DOHH2 (cell line): Measurements from ENCODE around the gene SLC25A22.

Experiments used
- H3F3A ChIP-seq: fragments of 200-600 bp; sonication (generic), shearing (Covaris generic); 2 replicates; pipeline ENCODE4 v1.6.0; 2016; ENCODE audit warnings: antibody characterized with exemption, mild to moderate bottlenecking; ENCODE audit not compliant: control insufficient read depth, insufficient read depth
- H3K27ac ChIP-seq: fragments of 200-600 bp; sonication (generic); 2 replicates; pipeline ENCODE4 v1.5.1; 2014; ENCODE audit warnings: low read depth, mild to moderate bottlenecking, low read length, moderate library complexity
- H3K27me3 ChIP-seq: fragments of 200-600 bp; sonication (generic); 2 replicates; pipeline ENCODE4 v1.6.1; 2014; ENCODE audit warnings: mild to moderate bottlenecking, low read length, mixed read lengths; ENCODE audit not compliant: control insufficient read depth
- H3K36me3 ChIP-seq: fragments of 200-600 bp; sonication (generic); 2 replicates; pipeline ENCODE4 v1.6.1; 2014; ENCODE audit warnings: mild to moderate bottlenecking, low read length, moderate library complexity, mixed read lengths; ENCODE audit not compliant: control insufficient read depth
- H3K4me1 ChIP-seq: fragments of 200-600 bp; sonication (generic); 2 replicates; pipeline ENCODE4 v1.6.1; 2014; ENCODE audit warnings: mild to moderate bottlenecking, low read length, mixed read lengths; ENCODE audit not compliant: control insufficient read depth
- H3K4me2 ChIP-seq: fragments of 200-600 bp; sonication (generic); 2 replicates; pipeline ENCODE4 v1.6.0; 2014; ENCODE audit warnings: mild to moderate bottlenecking, low read length, moderate library complexity
- H3K4me3 ChIP-seq: fragments of 200-600 bp; sonication (generic); 2 replicates; pipeline ENCODE4 v1.5.1; 2014; ENCODE audit warnings: mild to moderate bottlenecking, low read length, mixed read lengths
- H3K79me2 ChIP-seq: fragments of 200-600 bp; sonication (generic); 2 replicates; pipeline ENCODE4 v1.6.1; 2014; ENCODE audit warnings: mild to moderate bottlenecking, low read length, mixed read lengths; ENCODE audit not compliant: control insufficient read depth
- H3K9me2 ChIP-seq: fragments of 200-600 bp; sonication (generic); replicated peaks from 2 replicates; pipeline ENCODE4 v1.6.1; 2014; ENCODE audit warnings: mild to moderate bottlenecking, low read length, mixed read lengths; ENCODE audit not compliant: control insufficient read depth
- H3K9me3 ChIP-seq: fragments of 200-600 bp; sonication (generic); 2 replicates; pipeline ENCODE4 v1.6.1; 2014; ENCODE audit warnings: antibody characterized with exemption, low read length, mixed read lengths; ENCODE audit not compliant: control insufficient read depth, insufficient read depth
- H4K20me1 ChIP-seq: fragments of 200-600 bp; sonication (generic); 2 replicates; pipeline ENCODE4 v1.6.0; 2014; ENCODE audit warnings: low read depth, mild to moderate bottlenecking, antibody characterized with exemption, low read length, moderate library complexity; ENCODE audit not compliant: control insufficient read depth, insufficient read depth
- CTCF ChIP-seq: fragments of 200-600 bp; sonication (generic); IDR thresholded peaks from one replicate; pipeline ENCODE4 v1.5.1; 2014; ENCODE audit warnings: antibody characterized with exemption, mild to moderate bottlenecking, low read depth, low read length; ENCODE audit not compliant: poor library complexity, severe bottlenecking
- EZH2phosphoT487 ChIP-seq: fragments of 200-600 bp; sonication (generic); IDR thresholded peaks from 2 replicates; pipeline ENCODE4 v1.6.1; 2017; ENCODE audit warnings: borderline replicate concordance, mild to moderate bottlenecking, antibody characterized with exemption, low read length, moderate library complexity, mixed read lengths

SLC25A22 gene

GRCh38 chr11:825366-826226, 27.5 kb upstream of the SLC25A22 start:
- no peaks in the 10 kb centered on the region for H3K9me3 ChIP-seq
- peaks cover 48% of the 10 kb centered on the region for H3K4me1 ChIP-seq
- H3K4me3 ChIP-seq: no peak overlapping the region
- no peaks in the 10 kb centered on the region for H3K9me2 ChIP-seq
- TF ChIP-seq EZH2phosphoT487: no peak
- TF ChIP-seq CTCF: no peak
- H3K79me2 ChIP-seq: peaks cover 10% of the 10 kb centered on the region
- H3K36me3 ChIP-seq: peaks cover 13% of the 10 kb centered on the region
- no peak overlapping the region for H3K27ac ChIP-seq
- no peaks in the 10 kb centered on the region; the same call in 1 of the 2 replicates for H3F3A ChIP-seq
- H3K27me3 ChIP-seq: peaks cover 38% of the 10 kb centered on the region
- H3K4me2 ChIP-seq: no peak overlapping the region
- peaks cover 7% of the 10 kb centered on the region for H4K20me1 ChIP-seq

- H3K4me2 ChIP-seq: no peak overlapping the region
- H3K9me3 ChIP-seq: no peaks in the 10 kb centered on the region
- peaks cover 11% of the 10 kb centered on the region for H4K20me1 ChIP-seq
- no peaks in the 10 kb centered on the region for H3F3A ChIP-seq
- H3K4me3 ChIP-seq: no peak overlapping the region
- peaks cover 32% of the 10 kb centered on the region for H3K27me3 ChIP-seq
- no peak for TF ChIP-seq EZH2phosphoT487
- no peak for TF ChIP-seq CTCF
- H3K4me1 ChIP-seq: peaks cover 47% of the 10 kb centered on the region
- no peaks in the 10 kb centered on the region for H3K9me2 ChIP-seq
- H3K36me3 ChIP-seq: peaks cover 13% of the 10 kb centered on the region
- peaks cover 16% of the 10 kb centered on the region for H3K79me2 ChIP-seq
- no peak overlapping the region for H3K27ac ChIP-seq
Observed at GRCh38 chr11:824942-825341, 26.9 kb upstream of the SLC25A22 start.

- no peaks in the 10 kb centered on the region for H3F3A ChIP-seq
- H3K9me2 ChIP-seq: no peaks in the 10 kb centered on the region
- H3K27ac ChIP-seq: no peak overlapping the region
- peaks cover 13% of the 10 kb centered on the region for H3K36me3 ChIP-seq
- H3K27me3 ChIP-seq: peaks cover 26% of the 10 kb centered on the region
- peaks cover 42% of the 10 kb centered on the region for H3K4me1 ChIP-seq
- peaks cover 16% of the 10 kb centered on the region for H3K79me2 ChIP-seq
- H3K9me3 ChIP-seq: no peaks in the 10 kb centered on the region
- no peak overlapping the region for H3K4me2 ChIP-seq
- TF ChIP-seq CTCF (no peak), EZH2phosphoT487 (no peak)
- H4K20me1 ChIP-seq: peaks cover 11% of the 10 kb centered on the region
- H3K4me3 ChIP-seq: no peak overlapping the region
Observed at GRCh38 chr11:824292-824880, 26.3 kb upstream of the SLC25A22 start.
